Endothelial cell of umbilical vein (primary cell): Measurements from ENCODE around the gene TCERG1L. TPM values are rescaled to one million over a fixed set of nuclear protein-coding genes. Genes with fewer than 3 reads are reported as not detected.

Experiments
- BruUV-seq: library from RNA; stranded (reverse); fragments of 400-500 nt; replicated peaks from 2 replicates; lab custom pipeline; 2021; lab: Mats Ljungman, UMichigan
- CTCF ChIA-PET: fragments of 300-600, 350-600 bp; sonication (Branson Sonifier 250); formaldehyde crosslinking; loops from one replicate; lab custom pipeline; 2021; ENCODE audit warnings: antibody characterized with exemption, inconsistent platforms; lab: Charles Lee
- POLR2A ChIA-PET: fragments of 300-600, 350-600 bp; sonication (Branson Sonifier 250); formaldehyde crosslinking; loops from one replicate; lab custom pipeline; 2021; ENCODE audit warnings: antibody characterized with exemption, inconsistent platforms; lab: Charles Lee
- DNase-seq: peaks from one replicate; pipeline ENCODE4 v3.0.0-alpha.2; 2011; ENCODE audit warnings: low read depth, low spot score
- FAIRE-seq: peaks from 2 replicates; lab custom pipeline; 2011; peaks lifted over from hg19 to GRCh38; lab: Jason Lieb, UNC
- H2AFZ ChIP-seq: 2 replicates; pipeline ENCODE4 v1.6.0; 2012; ENCODE audit warnings: low read depth, low read length, control low read depth, inconsistent platforms
- H3K27ac ChIP-seq: 2 replicates; pipeline ENCODE4 v1.5.1; 2011; ENCODE audit warnings: low read depth, mild to moderate bottlenecking, control low read depth, low read length, moderate library complexity; ENCODE audit not compliant: insufficient read depth
- H3K27me3 ChIP-seq, 2 experiments: 2 replicates each; pipeline versions ENCODE4 v1.6.0 to v1.6.1; 2011; ENCODE audit warnings: low read length in 2 of 2, mixed read lengths in 1 of 2; ENCODE audit not compliant: control insufficient read depth in 2 of 2, insufficient read depth in 2 of 2
- H3K36me3 ChIP-seq, 2 experiments: 2 replicates in 1 of 2; 3 replicates in 1 of 2; pipeline ENCODE4 v1.5.1; 2011; ENCODE audit warnings: low read length in 2 of 2, mild to moderate bottlenecking in 1 of 2, moderate library complexity in 1 of 2; ENCODE audit not compliant: control insufficient read depth in 2 of 2, insufficient read depth in 2 of 2; ENCODE audit errors: extremely low read depth in 1 of 2
- H3K4me1 ChIP-seq: 3 replicates; pipeline ENCODE4 v1.5.1; 2011; ENCODE audit warnings: mild to moderate bottlenecking, low read length; ENCODE audit not compliant: control insufficient read depth, insufficient read depth; ENCODE audit errors: extremely low read depth
- H3K4me2 ChIP-seq: 2 replicates; pipeline ENCODE4 v1.6.1; 2011; ENCODE audit warnings: low read length, control low read depth, mixed read lengths; ENCODE audit not compliant: insufficient read depth
- H3K4me3 ChIP-seq, 3 experiments: fragments of 200-600 bp in 1 of 3; sonication (generic), shearing (Covaris generic) in 1 of 3; replicated peaks in 1 of 3; 2 replicates each; pipeline ENCODE4 v1.5.1; 2011 to 2016; ENCODE audit warnings: control low read depth in 3 of 3, low read length in 3 of 3, mild to moderate bottlenecking in 2 of 3, inconsistent platforms in 1 of 3, low read depth in 1 of 3, moderate library complexity in 1 of 3; ENCODE audit not compliant: insufficient read depth in 1 of 3
- H3K79me2 ChIP-seq: 2 replicates; pipeline ENCODE4 v1.6.0; 2012; ENCODE audit warnings: low read length, inconsistent platforms; ENCODE audit not compliant: control insufficient read depth, insufficient read depth
- H3K9ac ChIP-seq: replicated peaks from 2 replicates; pipeline ENCODE3; 2011; ENCODE audit warnings: low read length, control low read depth; ENCODE audit not compliant: insufficient read depth; ENCODE audit errors: extremely low read depth
- H3K9me1 ChIP-seq: replicated peaks from 3 replicates; pipeline ENCODE4 v1.6.0; 2011; ENCODE audit warnings: mild to moderate bottlenecking, low read length; ENCODE audit not compliant: control insufficient read depth, insufficient read depth; ENCODE audit errors: extremely low read depth
- H3K9me3 ChIP-seq: replicated peaks from 2 replicates; pipeline ENCODE4 v1.5.1; 2012; ENCODE audit warnings: low read length, inconsistent platforms; ENCODE audit not compliant: control insufficient read depth, insufficient read depth
- H4K20me1 ChIP-seq: replicated peaks from 2 replicates; pipeline ENCODE3; 2011; ENCODE audit warnings: mild to moderate bottlenecking, low read length; ENCODE audit not compliant: control insufficient read depth, insufficient read depth; ENCODE audit errors: extremely low read depth
- CTCF ChIP-seq, 2 donors: IDR thresholded peaks; 1 replicate in 1 of 2; 2 replicates in 1 of 2; pipeline ENCODE4 v1.5.1; 2011; ENCODE audit warnings: low read length in 2 of 2, mild to moderate bottlenecking in 2 of 2, moderate library complexity in 2 of 2, control low read depth in 1 of 2, inconsistent platforms in 1 of 2, low read depth in 1 of 2; ENCODE audit not compliant: insufficient read depth in 1 of 2; ENCODE audit errors: extremely low read depth in 1 of 2
- EZH2 ChIP-seq: IDR thresholded peaks from 2 replicates; pipeline ENCODE4 v1.6.1; 2012; ENCODE audit warnings: borderline replicate concordance, low read depth, mild to moderate bottlenecking, moderate library complexity, low read length, inconsistent platforms; ENCODE audit not compliant: severe bottlenecking
- FOS ChIP-seq: IDR thresholded peaks from 2 replicates; pipeline ENCODE4 v1.6.1; 2011; ENCODE audit warnings: mild to moderate bottlenecking, low read length, moderate library complexity, borderline replicate concordance; ENCODE audit not compliant: insufficient read depth
- GATA2 ChIP-seq: IDR thresholded peaks from 2 replicates; pipeline ENCODE4 v1.7.0; 2011; ENCODE audit warnings: low read depth, mild to moderate bottlenecking, moderate library complexity, mixed read lengths, low read length; ENCODE audit not compliant: insufficient read length, insufficient read depth
- JUN ChIP-seq: IDR thresholded peaks from 2 replicates; pipeline ENCODE4 v1.6.1; 2011; ENCODE audit warnings: borderline replicate concordance, low read depth; ENCODE audit not compliant: insufficient read length, insufficient read depth
- MAX ChIP-seq: IDR thresholded peaks from 2 replicates; pipeline ENCODE4 v1.6.1; 2011; ENCODE audit not compliant: insufficient read depth, insufficient read length
- MYC ChIP-seq: IDR thresholded peaks from one replicate; pipeline ENCODE4 v1.6.1; 2011; ENCODE audit warnings: mild to moderate bottlenecking, low read depth, low read length
- POLR2A ChIP-seq: IDR thresholded peaks from 2 replicates; pipeline ENCODE4 v1.6.1; 2012; ENCODE audit warnings: low read depth, mild to moderate bottlenecking, control low read depth, low read length
- POLR2AphosphoS5 ChIP-seq: IDR thresholded peaks from 2 replicates; pipeline ENCODE4 v1.6.1; 2012; ENCODE audit warnings: low read depth, mild to moderate bottlenecking, control low read depth, low read length, moderate library complexity; ENCODE audit not compliant: insufficient read depth
- dilution Hi-C: fragments of 300-500 bp; cut with MboI; formaldehyde crosslinking; loops from one replicate; pipeline ENCODE4 v1.15.0; 2019; ENCODE audit warnings: low sequenced_read_pairs; ENCODE audit not compliant: extremely low pct_ligation_motif_present
- intact Hi-C: fragments of 100-400 bp; cut with micrococcal nuclease; formaldehyde crosslinking; loops from one replicate; pipeline ENCODE4 v1.10.0; 2022
- polyA plus RNA-seq, 4 experiments: library from polyadenylated mRNA; depleted of rRNA in 3 of 4; stranded (reverse) in 3 of 4; unstranded in 1 of 4; fragments of >200 nt; gene quantifications; 2 replicates each; pipeline versions ENCODE4 v1.2.1 to v1.2.3, GENCODE V29; 2011 to 2012; ENCODE audit warnings: missing spikeins in 1 of 4
- total RNA-seq: library from RNA; stranded (reverse); gene quantifications from 2 replicates; pipeline ENCODE4 v1.2.3, GENCODE V29; 2021

TCERG1L gene
- total and polyA plus RNA-seq, 2 donors (not counting 3 experiments of a cell fraction or from before 2014, with no cell fraction given) = not detected

- dilution Hi-C loops (no loop called here), intact Hi-C loops (no loop called here)
- H3K4me3 ChIP-seq = no peak overlapping the region
- H2AFZ ChIP-seq = no peak overlapping the region
- H3K9me1 ChIP-seq = no peaks in the 10 kb centered on the region
- no peak overlapping the region for H3K9ac ChIP-seq
- no peaks in the 10 kb centered on the region for H3K36me3 ChIP-seq
- no peak overlapping the region for H3K27ac ChIP-seq
- no peaks in the 10 kb centered on the region for H4K20me1 ChIP-seq
- no peak for DNase-seq
- H3K9me3 ChIP-seq = peaks cover 15% of the 10 kb centered on the region
- ChIA-PET POLR2A (no interaction called here), CTCF (no interaction called here)
- FAIRE-seq = no peak
- no TSS peak for BruUV-seq
- no peak overlapping the region for H3K4me2 ChIP-seq
- no peaks in the 10 kb centered on the region for H3K27me3 ChIP-seq
- H3K4me1 ChIP-seq = no peaks in the 10 kb centered on the region
- TF ChIP-seq JUN (no peak), FOS (no peak)
- H3K79me2 ChIP-seq = no peaks in the 10 kb centered on the region
Observed at GRCh38 chr10:131143425-131144165, 167.9 kb downstream of the TCERG1L start.

GRCh38 chr10:131142517-131143380 is 168.8 kb downstream of the TCERG1L start:
- peaks cover 15% of the 10 kb centered on the region for H3K9me3 ChIP-seq
- H2AFZ ChIP-seq = no peak overlapping the region
- POLR2A ChIA-PET = no interaction called here
- no peaks in the 10 kb centered on the region for H3K9me1 ChIP-seq
- FAIRE-seq (no peak), DNase-seq (no peak)
- H3K4me2 ChIP-seq = no peak overlapping the region
- H3K79me2 ChIP-seq = no peaks in the 10 kb centered on the region
- intact Hi-C loops (no loop called here), dilution Hi-C loops (no loop called here)
- BruUV-seq = no TSS peak
- H3K27ac ChIP-seq = no peak overlapping the region
- no peak for TF ChIP-seq EZH2
- TF ChIP-seq FOS = no peak
- TF ChIP-seq MAX = no peak
- no peak for TF ChIP-seq CTCF (IDR thresholded peaks at IDR 0.05; ENCODE audit: extremely low read depth in 1 of 2, insufficient read depth in 1 of 2, low read depth in 1 of 2, low read length in 2 of 2)
- TF ChIP-seq MYC = no peak
- TF ChIP-seq POLR2AphosphoS5 = no peak
- no peak for TF ChIP-seq GATA2
- TF ChIP-seq JUN = no peak
- no peak for TF ChIP-seq POLR2A
- H3K9ac ChIP-seq = no peak overlapping the region
- no peak overlapping the region for H3K4me3 ChIP-seq
- CTCF ChIA-PET = no interaction called here
- no peaks in the 10 kb centered on the region for H3K27me3 ChIP-seq
- no peaks in the 10 kb centered on the region for H3K36me3 ChIP-seq
- no peaks in the 10 kb centered on the region for H3K4me1 ChIP-seq
- H4K20me1 ChIP-seq = no peaks in the 10 kb centered on the region
